Measurements from ENCODE around the gene AQP2. TPM values are rescaled to one million over a fixed set of nuclear protein-coding genes. Genes with fewer than 3 reads are reported as not detected.

Gene AQP2
- total RNA-seq, 1 experiment from 2014 or later: not detected

DNA sequence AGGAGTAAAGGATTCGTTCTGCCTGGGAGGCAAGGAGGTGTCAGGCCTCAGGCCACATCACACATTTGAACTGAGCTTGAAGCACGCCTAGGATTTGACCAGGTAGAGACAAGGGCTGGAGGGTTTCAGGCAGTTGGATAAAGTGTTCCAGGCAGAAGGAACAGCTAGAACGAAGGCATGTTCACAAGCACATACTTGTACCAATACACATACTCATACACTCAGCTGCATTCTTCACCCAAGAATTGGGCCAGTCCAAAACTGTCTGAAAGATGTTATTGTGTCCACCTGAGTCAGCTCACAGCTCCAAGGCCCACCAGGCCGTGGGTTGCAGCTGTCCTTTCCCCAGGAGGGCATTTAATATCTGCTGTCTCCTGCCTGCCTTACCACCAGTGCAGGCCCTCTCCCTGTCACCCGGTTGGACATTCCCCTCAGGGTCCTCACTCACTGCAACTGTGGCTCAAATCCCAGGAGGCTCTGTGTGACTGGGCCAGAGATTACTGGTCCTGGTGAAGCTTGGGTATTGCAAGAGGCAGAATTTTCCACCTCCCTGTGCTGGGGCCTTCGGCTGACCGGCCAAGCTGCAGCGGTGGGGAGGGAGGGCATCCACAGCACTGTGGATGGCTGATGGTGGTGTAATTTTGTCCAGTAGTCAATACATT is 12.8 kb upstream of the AQP2 start:
- in situ Hi-C loops (cut with HindIII; ENCODE audit: low sequenced_read_pairs): no loop called here
- no peak for DNase-seq (ENCODE audit: low spot score)

DNA sequence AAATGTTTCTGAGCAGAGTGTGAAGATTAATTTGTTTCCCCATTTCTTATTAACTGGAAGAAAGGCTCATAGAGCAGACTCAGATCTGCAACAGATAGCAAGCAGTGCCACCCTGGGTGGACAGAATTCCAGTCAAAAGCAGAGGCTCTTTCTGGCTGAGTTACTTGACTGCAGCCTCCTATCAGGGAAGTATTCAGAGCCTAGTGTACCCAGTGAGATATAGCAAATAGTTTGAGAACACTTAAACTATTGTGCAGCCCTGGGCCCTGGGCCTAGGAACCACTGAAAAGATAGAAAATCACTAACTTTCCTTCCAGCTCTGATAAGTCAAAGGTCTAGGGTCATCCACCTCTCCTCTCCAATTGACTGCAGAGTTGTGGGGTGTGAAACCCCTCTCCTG is 11.2 kb upstream of the AQP2 start:
- in situ Hi-C loops (cut with HindIII; ENCODE audit: low sequenced_read_pairs): no loop called here
- no peak for DNase-seq (ENCODE audit: low spot score)

DNA sequence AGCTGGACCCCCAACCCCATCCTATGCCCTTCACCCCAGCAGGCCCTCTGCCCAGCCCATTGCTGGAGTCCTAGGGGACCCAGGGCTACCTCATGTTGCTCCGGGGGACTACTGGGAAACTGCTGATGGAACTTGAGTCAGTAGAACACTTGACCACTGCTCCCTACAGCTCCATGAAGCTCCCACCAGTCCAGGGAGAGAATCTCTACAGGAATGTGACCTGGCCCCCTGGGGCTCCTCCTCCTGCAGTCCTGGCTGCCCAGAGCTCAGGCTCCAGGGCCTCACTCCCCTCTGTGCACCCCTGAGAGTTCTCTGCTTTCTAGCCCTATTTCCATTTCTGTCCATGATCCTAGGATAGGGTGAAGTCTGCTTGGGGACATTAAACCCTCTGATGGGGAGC is 10.8 kb upstream of the AQP2 start:
- DNase-seq (ENCODE audit: low spot score): no peak
- in situ Hi-C loops (cut with HindIII; ENCODE audit: low sequenced_read_pairs): no loop called here

DNA sequence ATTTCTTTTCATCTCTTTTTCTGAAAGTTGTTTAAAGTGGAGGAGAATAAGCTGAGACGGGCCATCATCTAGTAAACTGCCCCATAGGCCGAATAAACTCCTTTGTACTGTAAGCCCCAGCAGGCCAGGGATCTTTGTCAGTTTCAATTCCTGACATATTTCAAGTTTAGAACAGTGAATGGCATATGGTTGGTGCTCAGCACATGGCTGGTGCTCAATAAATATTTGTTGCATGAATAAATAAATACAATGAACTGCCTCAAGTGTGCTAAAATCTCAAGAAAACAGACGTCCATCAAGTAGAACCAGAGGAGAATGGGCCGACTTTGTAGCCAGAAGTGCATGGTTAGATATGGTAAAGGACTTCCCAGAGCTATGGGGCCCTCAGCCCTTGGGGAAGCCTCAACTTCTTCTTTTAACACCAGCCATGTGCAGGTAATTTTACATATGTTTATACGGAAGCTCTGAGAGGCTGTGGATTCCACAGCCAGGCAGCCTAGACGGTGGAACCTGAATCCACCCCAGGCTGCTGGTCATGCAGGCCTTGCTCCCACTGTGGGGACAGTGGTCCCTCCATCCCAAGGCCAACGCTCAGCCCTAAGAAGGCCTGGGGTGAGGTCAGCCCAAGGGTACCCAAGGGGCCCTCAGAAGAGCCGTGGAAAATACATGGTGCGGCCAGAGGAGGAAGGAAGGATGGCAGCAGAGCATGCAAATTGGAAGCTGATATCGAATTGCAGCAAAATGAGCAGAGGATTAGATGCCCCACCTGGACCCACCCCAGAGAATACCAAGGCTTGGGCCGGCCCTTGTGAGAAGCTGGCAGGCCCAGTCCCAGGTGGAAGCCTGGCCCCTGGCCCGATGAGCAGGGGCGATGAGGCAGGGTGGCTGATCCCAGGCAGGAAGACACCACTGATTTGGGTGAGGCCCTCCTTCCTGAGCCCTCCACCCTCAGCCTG is 8.7 kb upstream of the AQP2 start:
- DNase-seq (ENCODE audit: low spot score): no peak

DNA sequence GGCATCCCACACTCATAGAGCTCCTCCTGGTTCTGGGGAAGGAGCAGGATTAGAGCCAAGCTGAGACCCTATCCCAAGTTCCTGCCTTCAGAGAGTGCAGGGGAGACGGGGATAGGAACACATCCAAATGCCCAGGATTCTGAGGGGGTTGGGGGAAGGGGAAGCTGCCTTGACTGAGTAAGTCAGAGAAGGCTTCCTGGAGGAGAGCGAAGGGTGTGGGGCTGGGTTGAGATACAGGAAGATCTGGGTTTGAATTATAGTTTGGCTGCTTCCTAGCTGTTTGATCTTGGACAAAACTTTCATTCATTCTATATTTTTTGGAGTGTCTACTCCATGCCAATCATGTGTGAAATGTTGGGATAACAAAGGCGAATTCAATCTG is 8.0 kb upstream of the AQP2 start:
- in situ Hi-C loops (cut with HindIII; ENCODE audit: low sequenced_read_pairs): no loop called here
- no peak for DNase-seq (ENCODE audit: low spot score)

More for the DNA sequence above, 8.7 kb upstream of the AQP2 start:
- in situ Hi-C loops (cut with HindIII; ENCODE audit: low sequenced_read_pairs): no loop called here

DNA sequence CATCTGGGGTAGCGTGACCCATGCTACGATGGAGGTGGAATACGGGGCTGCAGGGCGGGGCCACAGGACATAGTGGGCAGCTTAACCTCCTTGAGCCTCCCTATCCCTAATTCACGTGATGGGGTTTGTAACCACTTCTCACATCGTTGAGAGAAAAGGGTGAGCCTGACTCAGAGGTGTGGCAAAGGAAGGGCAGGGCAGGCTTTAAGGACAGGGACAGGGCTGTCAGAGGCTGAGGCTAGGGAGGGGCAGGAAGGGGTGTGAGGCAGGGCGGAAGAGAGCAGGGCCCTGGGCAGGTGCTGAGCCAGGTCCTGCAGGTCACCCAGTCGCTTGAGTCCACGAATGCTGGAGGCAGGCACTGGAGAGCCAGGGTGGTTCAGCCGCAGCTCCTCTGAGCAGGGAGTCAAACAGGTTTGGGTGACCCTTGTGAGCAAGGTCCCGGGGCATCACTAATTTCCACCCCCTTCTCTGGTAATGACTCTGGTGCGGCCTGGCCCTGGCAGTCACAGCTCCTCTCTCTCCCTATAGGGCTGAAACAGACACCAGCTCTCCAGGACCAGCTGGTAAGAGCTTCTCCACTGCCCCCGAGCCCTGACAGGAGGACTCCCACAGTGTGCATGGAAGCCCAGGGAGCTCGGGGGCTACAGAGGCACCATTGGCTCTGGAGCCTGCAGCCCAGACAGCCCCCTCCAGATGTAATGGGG is 7.5 kb upstream of the AQP2 start:
- no peak for DNase-seq (ENCODE audit: low spot score)
- in situ Hi-C loops (cut with HindIII; ENCODE audit: low sequenced_read_pairs): no loop called here

DNA sequence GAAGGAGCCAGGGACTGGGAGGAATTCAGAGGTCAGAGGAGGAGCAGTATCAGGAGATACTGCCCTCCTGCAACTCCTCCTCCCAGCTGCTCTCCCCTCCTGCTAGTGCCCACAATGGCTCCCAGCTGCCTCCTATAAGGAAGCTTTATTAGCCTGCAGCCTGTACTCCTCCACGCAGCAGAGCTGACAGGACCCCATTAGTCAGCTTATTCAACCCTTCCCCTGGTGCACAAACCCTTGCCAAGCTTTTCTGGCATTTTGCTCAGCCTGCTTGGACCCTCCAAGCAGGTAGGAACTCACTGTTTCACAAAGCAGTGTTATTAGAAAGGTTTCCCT is 6.9 kb upstream of the AQP2 start:
- in situ Hi-C loops (cut with HindIII; ENCODE audit: low sequenced_read_pairs): no loop called here
- DNase-seq (ENCODE audit: low spot score): no peak

DNA sequence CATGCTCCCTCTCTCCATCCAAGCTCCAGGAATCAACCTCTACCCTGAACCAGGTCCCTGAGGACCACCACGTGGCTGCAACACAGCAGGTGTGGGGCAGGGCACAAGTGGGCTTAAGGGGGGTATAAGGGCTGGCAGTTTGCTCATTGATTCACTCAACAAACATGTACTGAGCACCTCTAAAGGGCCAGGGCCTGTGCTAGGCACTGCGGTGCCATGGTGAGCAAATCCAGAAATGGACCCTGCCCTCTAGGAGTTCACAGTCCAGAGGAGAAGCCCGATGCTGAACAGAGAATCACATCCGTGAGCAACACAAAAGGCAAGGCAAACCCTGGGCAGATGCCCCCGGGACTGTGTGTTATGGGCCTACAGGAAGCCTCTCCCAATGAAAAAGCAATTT is 6.5 kb upstream of the AQP2 start:
- in situ Hi-C loops (cut with HindIII; ENCODE audit: low sequenced_read_pairs): no loop called here
- DNase-seq (ENCODE audit: low spot score): no peak

DNA sequence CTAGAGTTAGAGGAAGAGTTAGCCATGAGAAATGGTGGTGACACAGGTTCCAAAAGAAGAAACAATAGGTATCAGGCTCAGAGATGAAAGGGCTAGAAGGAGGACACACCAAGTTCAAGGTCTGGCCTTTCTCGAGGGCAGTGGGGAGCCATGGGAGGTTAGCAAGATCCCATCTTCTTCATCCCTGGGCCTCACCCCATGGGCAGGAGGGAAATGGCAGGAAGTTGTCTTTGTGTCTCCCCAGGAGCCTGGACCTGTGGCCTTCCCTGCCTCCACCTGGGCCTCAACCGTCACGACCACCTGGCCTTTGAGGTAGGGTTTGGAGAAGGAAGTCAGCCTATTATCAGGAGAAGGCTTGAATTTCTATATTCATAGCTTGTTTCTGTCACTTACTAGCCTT is 5.8 kb upstream of the AQP2 start:
- no peak for DNase-seq (ENCODE audit: low spot score)
- in situ Hi-C loops (cut with HindIII; ENCODE audit: low sequenced_read_pairs): no loop called here

DNA sequence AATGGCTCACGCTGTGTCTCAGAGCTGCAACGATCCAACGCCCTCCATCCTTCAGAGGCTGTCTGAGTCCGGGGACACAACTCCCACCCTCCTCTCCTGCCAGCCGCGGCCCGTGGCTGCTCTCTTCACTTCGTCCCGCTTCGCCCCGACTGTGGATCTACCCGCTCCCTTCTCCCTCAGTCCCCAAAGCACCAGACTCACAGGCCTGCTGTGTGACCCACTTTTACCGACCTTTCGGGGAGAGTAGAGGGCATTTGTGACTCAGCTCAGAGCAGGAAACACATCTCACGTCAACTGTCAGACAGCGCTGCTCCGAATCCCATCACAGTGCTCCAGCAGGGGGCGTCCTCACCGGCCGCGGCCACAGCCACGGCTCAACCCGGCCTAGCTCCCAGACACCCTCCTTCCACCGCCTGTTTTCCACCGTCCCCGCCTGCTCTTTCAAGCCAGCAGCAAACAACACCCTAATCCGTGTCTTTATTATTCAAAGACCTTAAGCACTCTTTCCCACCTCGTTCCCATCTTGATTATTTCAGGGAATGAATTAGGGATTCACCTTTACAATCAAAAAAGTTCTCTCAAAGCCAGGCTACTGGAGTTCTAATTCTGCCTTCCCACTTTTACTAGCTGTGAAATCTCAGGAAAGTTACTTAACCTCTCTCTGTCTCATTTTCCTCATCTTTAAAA is 5.0 kb upstream of the AQP2 start:
- in situ Hi-C loops (cut with HindIII; ENCODE audit: low sequenced_read_pairs): no loop called here
- peak; percentile 81 for DNase-seq (ENCODE audit: low spot score)

DNA sequence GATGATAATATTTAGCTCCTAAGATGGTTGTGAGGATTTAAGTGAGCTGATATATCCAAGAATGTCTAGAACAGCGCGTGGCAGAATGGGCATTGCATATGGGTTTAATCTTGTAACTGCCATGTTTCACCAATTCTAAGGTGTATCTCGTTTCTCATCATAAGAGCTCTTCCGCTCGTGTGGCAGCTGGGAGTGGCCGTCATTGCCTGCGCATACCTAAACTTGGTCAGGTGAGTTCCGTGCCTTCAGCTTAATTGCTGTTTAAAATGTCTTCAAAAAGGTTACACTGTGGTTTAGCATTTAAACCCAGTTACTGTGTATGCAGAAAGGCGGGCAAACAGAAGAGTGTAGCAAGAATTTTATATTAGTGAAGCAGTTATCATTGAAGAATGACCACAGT is 4.5 kb upstream of the AQP2 start:
- peak; percentile 3 for DNase-seq (ENCODE audit: low spot score)
- in situ Hi-C loops (cut with HindIII; ENCODE audit: low sequenced_read_pairs): no loop called here

DNA sequence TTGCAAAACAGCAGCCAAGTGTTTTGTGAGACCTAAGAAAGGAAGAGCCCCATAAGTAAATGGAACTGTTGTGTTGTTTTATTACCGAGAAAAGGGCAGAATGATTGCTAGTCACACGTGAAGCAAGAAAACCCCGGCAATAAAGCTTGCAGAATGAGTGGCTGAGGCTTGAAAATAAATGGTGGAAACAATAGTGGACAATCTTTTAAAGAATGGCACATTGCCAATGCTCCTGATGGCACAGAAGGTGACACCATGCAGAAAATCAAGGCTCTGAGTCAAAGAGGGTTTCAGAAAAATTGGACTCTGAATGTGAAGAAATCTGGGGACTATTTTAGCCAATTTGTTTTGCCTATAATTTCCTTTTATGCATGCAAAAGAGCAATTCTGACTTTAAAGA is 4.0 kb upstream of the AQP2 start:
- peak; percentile 57 for DNase-seq (ENCODE audit: low spot score)
- in situ Hi-C loops (cut with HindIII; ENCODE audit: low sequenced_read_pairs): no loop called here

DNA sequence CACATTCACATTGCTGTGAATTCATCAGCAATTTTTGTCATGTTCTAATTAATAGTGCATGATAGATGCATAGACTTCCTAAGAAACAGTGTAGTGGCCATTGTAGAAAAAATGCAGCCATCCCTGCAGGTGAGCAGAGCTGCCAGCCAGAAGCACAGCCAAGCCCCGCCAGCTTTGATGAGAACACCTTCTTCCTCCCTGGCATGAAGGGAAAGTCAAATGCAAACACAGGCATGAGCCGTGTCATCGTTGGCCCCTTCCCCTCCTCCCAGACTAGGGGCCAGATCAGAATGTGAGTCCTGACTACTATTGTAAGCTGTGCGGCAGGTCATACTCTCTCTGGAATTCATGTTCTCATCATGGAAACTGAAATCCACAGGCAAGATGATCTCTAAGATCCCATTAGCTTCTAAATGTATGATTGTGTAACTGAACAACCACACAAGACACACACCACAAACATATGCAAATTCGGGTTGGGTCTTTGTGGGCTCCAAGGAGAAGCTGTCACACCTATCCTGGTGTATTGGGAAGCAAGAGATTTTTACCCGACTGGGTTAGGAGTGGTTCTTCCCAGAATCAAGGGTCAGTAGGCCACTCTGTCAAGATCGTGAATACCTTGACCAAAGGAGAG is 2.8 kb upstream of the AQP2 start:
- in situ Hi-C loops (cut with HindIII; ENCODE audit: low sequenced_read_pairs): no loop called here
- DNase-seq (ENCODE audit: low spot score): peak; percentile 11

DNA sequence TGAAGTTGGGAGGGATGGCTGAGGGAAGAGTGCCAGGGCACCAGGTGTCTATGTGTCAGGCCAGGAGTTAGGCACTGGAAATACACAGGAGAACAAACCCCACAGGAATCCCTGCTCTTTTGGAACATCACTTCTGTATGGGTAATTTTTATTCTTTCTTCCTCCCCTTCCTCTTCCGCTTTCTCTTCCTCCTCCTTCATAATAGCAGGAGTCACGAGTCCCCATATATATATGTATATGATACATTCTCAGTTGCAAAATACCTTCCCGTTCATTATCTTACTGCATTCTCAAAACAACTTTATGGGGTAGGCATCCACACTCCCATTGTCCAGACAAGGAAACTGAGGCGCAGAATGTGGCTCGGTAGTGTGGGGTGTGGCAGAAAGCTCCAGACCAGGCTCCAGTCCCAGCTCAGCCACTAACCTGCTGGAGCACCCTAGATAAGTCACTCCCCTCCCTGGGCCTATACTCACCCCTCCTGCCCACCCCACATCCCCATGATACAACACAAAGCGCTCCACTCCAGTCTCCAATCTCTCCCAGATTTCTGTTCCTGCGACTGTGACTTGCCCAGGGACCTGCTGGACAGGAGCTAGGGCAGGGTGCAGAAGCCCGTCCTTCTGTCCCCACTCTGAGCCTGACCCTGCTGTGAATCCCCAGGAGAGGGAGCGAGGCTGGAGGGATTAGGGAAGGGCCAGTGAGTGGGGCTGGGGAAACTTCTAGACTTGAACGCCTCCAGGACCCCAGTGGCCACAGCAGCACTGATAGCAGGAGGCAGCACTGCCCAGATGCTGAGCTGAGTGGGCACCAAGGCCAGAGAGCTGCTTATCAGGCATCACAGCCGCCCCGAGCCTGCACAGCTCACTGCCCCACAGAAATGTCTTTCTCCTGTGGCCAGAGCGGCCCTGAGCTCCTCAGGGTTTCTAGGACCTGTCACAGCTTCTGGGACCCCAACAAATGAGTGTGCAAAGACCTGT is 1.4 kb upstream of the AQP2 start:
- in situ Hi-C loops (cut with HindIII; ENCODE audit: low sequenced_read_pairs): no loop called here
- no peak for DNase-seq (ENCODE audit: low spot score)

DNA sequence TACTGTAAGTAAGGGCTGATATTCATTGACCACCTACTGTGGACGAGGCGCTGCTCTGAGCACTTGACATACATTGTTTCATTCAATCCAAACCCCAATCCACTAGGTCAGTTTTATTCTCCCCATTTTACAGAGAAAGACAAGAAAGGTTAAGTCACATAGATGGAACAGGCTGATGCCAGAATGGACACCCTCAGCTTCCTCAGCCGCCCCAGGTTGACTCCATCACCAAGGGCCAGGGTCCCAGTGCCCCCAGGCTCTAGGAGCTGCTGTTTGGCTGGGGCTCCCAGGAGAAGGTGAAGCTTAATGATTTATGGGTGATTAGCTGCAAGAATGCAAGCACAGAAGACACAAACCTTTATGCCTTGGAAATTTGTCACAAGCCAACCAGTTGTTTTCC is 671 bp upstream of the AQP2 start:
- in situ Hi-C loops (cut with HindIII; ENCODE audit: low sequenced_read_pairs): no loop called here
- no peak for DNase-seq (ENCODE audit: low spot score)

DNA sequence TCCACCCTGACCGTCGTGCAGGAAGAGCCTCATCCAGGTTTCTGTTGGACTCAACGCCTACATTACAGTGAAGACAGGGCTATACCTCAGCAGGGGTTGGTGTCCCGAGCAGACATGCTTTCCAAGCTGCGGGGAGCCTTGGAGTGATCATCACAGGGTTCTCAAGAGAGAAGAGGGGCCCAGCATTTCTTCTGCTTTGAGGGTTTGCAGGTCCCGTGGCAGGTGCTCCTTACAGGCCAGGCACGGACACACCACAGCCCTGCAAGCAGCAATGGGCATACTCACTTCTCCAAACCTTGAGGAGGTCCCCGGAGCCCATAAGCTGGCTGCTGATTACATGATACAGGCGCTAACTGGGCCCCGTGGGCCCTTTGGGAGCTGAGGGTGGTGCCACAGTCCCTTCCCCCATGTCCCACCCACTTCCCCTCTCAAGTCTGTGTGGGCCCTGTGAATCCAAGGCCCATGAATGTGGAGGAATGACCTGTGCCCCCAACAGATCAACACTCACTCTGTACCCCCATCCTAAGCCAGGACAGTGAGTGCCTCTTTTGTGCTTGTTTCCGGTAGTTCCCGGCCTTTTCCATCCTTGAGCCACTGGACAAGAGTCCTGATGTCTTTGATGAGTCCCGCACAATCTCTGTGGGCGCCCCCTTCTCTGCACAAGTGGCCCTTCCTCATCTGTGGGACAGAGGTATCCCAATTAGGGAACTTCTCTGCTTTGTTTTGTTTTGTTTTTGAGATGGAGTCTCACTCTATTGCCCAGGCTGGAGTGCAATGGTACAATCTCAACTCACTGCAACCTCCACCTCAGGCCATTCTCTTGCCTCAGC is 1.1 kb downstream of the AQP2 start:
- in situ Hi-C loops (cut with HindIII; ENCODE audit: low sequenced_read_pairs): no loop called here
- DNase-seq (ENCODE audit: low spot score): no peak

DNA sequence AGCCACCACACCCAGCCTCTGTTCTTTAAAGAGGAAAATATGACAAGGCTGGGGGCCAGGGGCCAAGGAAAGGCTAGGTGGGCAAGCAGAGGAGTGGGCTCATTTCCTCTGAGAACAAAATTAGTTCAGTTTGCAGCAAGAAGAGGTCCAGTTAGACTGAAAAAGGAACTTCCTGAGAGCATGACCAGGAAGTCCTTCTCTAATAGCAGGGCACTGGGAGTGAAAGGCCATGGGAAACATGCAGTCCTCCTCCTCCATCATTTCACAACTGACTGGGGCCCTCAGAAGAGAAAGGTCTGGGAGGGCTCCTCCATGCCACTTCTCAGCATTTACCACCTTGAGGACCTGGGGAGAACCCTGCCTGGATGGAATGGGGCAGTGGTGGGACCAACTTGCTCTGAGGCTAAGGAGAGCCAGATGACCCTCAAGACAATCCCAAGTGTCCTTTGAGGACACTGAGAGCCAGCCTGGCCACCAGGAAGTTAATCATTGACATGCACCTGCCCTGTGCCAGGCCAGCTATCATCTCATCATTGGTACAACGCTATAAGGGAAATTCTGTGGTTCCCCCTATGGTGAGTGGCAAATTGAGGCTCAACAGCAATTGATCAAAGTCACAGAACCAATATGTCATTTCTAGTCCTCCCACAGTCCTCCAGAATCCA is 2.0 kb downstream of the AQP2 start:
- DNase-seq (ENCODE audit: low spot score): no peak
- in situ Hi-C loops (cut with HindIII; ENCODE audit: low sequenced_read_pairs): no loop called here

Measured in G401 (cell line).